Type B pancreatic cell (in vitro differentiated cells): ENCODE measurements around the gene SNX30. TPM values are rescaled to one million over a fixed set of nuclear protein-coding genes. Genes with fewer than 3 reads are reported as not detected.

Experiments used
- DNase-seq: peaks from one replicate; pipeline ENCODE4 v3.0.0; 2021; ENCODE audit warnings: mixed read lengths; ENCODE audit not compliant: unreplicated experiment; ENCODE audit errors: extremely low spot score
- H3K27ac Mint-ChIP-seq: 2 replicates; pipeline ENCODE4 v1.8.0; 2021; ENCODE audit warnings: mild to moderate bottlenecking, mixed read lengths
- H3K27me3 Mint-ChIP-seq: 2 replicates; pipeline ENCODE4 v1.8.0; 2021; ENCODE audit warnings: mixed read lengths
- H3K36me3 Mint-ChIP-seq: 2 replicates; pipeline ENCODE4 v1.8.0; 2021; ENCODE audit warnings: mixed read lengths
- H3K4me1 Mint-ChIP-seq: one replicate; pipeline ENCODE4 v1.8.0; 2021; ENCODE audit warnings: mixed read lengths; ENCODE audit not compliant: unreplicated experiment
- H3K4me3 Mint-ChIP-seq: 2 replicates; pipeline ENCODE4 v1.8.0; 2021; ENCODE audit warnings: mild to moderate bottlenecking, mixed read lengths
- H3K9me3 Mint-ChIP-seq: 2 replicates; pipeline ENCODE4 v1.8.0; 2021; ENCODE audit warnings: mixed read lengths
- total RNA-seq: library from RNA; stranded (reverse); gene quantifications from 2 replicates; pipeline ENCODE4 v1.2.1, GENCODE V29; 2021; ENCODE audit warnings: low replicate concordance
- TF ChIP-seq, protein P1 (sequence below): fragments of 200-600 bp; sonication (generic); conservative IDR thresholded peaks from 2 replicates; pipeline ENCODE4 v1.5.0; 2021; ENCODE audit warnings: antibody characterized with exemption, mild to moderate bottlenecking

SNX30 gene
- total RNA-seq, 1 donor from 2014 or later: 10.6 TPM

- no peak for DNase-seq
- no peaks in the 10 kb centered on the region for H3K9me3 Mint-ChIP-seq
- H3K4me1 Mint-ChIP-seq: no peaks in the 10 kb centered on the region
- H3K27ac Mint-ChIP-seq: no peak within 1 kb of the TSS
- H3K4me3 Mint-ChIP-seq: peak within 1 kb of the TSS; percentile 76
- H3K27me3 Mint-ChIP-seq: peaks cover 53% of the 10 kb centered on the region
- TF ChIP-seq, protein P1, sequence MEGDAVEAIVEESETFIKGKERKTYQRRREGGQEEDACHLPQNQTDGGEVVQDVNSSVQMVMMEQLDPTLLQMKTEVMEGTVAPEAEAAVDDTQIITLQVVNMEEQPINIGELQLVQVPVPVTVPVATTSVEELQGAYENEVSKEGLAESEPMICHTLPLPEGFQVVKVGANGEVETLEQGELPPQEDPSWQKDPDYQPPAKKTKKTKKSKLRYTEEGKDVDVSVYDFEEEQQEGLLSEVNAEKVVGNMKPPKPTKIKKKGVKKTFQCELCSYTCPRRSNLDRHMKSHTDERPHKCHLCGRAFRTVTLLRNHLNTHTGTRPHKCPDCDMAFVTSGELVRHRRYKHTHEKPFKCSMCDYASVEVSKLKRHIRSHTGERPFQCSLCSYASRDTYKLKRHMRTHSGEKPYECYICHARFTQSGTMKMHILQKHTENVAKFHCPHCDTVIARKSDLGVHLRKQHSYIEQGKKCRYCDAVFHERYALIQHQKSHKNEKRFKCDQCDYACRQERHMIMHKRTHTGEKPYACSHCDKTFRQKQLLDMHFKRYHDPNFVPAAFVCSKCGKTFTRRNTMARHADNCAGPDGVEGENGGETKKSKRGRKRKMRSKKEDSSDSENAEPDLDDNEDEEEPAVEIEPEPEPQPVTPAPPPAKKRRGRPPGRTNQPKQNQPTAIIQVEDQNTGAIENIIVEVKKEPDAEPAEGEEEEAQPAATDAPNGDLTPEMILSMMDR: no peak
- no peaks in the 10 kb centered on the region for H3K36me3 Mint-ChIP-seq
These were observed 139.8 kb downstream of the SNX30 start, which contains the start of gene SLC46A2 for GRCh38 chr9:112890106-112891081. Gene SLC46A2 (minus strand): TSS chr9:112890876. CDS start chr9:112890681, 195 bp downstream.

DNA sequence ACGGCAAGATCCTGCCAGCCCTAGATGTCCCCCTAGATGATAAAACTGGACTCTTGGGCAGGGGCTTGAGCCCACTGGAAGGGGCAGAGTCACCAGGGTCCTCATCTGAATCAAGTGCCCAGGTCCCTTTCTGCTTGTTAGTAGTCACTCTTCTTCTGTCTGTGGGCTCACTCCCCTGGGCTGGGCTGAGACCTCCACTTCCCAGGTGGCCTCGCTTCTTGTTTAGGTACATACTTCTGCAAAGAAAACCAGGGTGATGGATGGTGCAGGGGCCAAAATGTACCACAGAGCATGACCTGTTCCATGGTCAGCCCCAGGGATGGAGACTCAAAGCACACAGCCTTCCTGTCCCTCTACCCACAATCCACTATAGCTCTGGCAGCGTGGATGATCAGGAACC is 141.0 kb downstream of the SNX30 start:
- TF ChIP-seq, protein P1: no peak
- H3K36me3 Mint-ChIP-seq: no peaks in the 10 kb centered on the region
- peak overlapping the region; percentile 39 for H3K4me3 Mint-ChIP-seq
- no peaks in the 10 kb centered on the region for H3K4me1 Mint-ChIP-seq
- H3K27me3 Mint-ChIP-seq: peaks cover 57% of the 10 kb centered on the region
- no peaks in the 10 kb centered on the region for H3K9me3 Mint-ChIP-seq
- no peak for DNase-seq
- H3K27ac Mint-ChIP-seq: no peak overlapping the region

- peaks cover 54% of the 10 kb centered on the region for H3K27me3 Mint-ChIP-seq
These were observed 142.4 kb downstream of the SNX30 start for GRCh38 chr9:112892981-112893380.

GRCh38 chr9:112894041-112894440 is 143.5 kb downstream of the SNX30 start:
- TF ChIP-seq, protein P1: no peak
- no peaks in the 10 kb centered on the region for H3K4me1 Mint-ChIP-seq
- no peaks in the 10 kb centered on the region for H3K9me3 Mint-ChIP-seq
- H3K27me3 Mint-ChIP-seq: peaks cover 53% of the 10 kb centered on the region
- DNase-seq: no peak
- no peaks in the 10 kb centered on the region for H3K36me3 Mint-ChIP-seq
- no peak overlapping the region for H3K27ac Mint-ChIP-seq
- H3K4me3 Mint-ChIP-seq: no peak overlapping the region

More at GRCh38 chr9:112892981-112893380, 142.4 kb downstream of the SNX30 start:
- Mint-ChIP-seq H3K4me1 (no peaks in the 10 kb centered on the region), H3K36me3 (no peaks in the 10 kb centered on the region), H3K4me3 (no peak overlapping the region), H3K27ac (no peak overlapping the region), H3K9me3 (no peaks in the 10 kb centered on the region)
- DNase-seq: no peak
- TF ChIP-seq, protein P1: no peak

GRCh38 chr9:112894699-112895098 is 144.1 kb downstream of the SNX30 start:
- Mint-ChIP-seq H3K36me3 (no peaks in the 10 kb centered on the region), H3K27ac (no peak overlapping the region), H3K4me3 (no peak overlapping the region), H3K27me3 (peaks cover 46% of the 10 kb centered on the region), H3K4me1 (no peaks in the 10 kb centered on the region), H3K9me3 (no peaks in the 10 kb centered on the region)
- DNase-seq: no peak
- TF ChIP-seq, protein P1: no peak
